B cell (primary cell): ENCODE measurements around the gene TTC28. TPM values are rescaled to one million over a fixed set of nuclear protein-coding genes. Genes with fewer than 3 reads are reported as not detected.

Source experiments
- ATAC-seq: fragments of 200-7000 bp; cut with Tn5 transposase; one replicate; pipeline ENCODE4 v1.10.0; 2021; ENCODE audit warnings: low read depth, mild to moderate bottlenecking, moderate number of reproducible peaks, moderate library complexity
- CTCF ChIA-PET: fragments of 350-600 bp; sonication (Branson Sonifier 250); formaldehyde crosslinking; loops from one replicate; lab custom pipeline; 2021; ENCODE audit warnings: antibody characterized with exemption, inconsistent platforms; lab: Charles Lee
- POLR2A ChIA-PET: fragments of 350-600 bp; sonication (Branson Sonifier 250); formaldehyde crosslinking; loops from one replicate; lab custom pipeline; 2021; ENCODE audit warnings: antibody characterized with exemption; lab: Charles Lee
- DNase-seq: peaks from one replicate; pipeline ENCODE4 v3.0.0; 2013
- H2AFZ ChIP-seq: 2 replicates; pipeline ENCODE4 v1.6.1; 2012; ENCODE audit warnings: mild to moderate bottlenecking, low read depth, low read length; ENCODE audit not compliant: insufficient read depth, poor library complexity, severe bottlenecking
- H3K27ac ChIP-seq, 2 donors: 1 replicate in 1 of 2; 2 replicates in 1 of 2; pipeline ENCODE4 v1.5.1; 2012 to 2013; ENCODE audit warnings: low read length in 2 of 2, mild to moderate bottlenecking in 2 of 2, moderate library complexity in 1 of 2
- H3K27me3 ChIP-seq, 4 experiments: fragments of 200-600 bp in 1 of 4; sonication (generic) in 1 of 4; replicated peaks in 1 of 4; 1 replicate in 2 of 4; 2 replicates in 2 of 4; pipeline versions ENCODE4 v1.6.1 to v1.7.0; 2013 to 2016; ENCODE audit warnings: low read length in 3 of 4, mild to moderate bottlenecking in 2 of 4, mixed read lengths in 1 of 4, moderate library complexity in 1 of 4; ENCODE audit not compliant: insufficient read depth in 4 of 4, control insufficient read depth in 3 of 4; ENCODE audit errors: control extremely low read depth in 1 of 4
- H3K36me3 ChIP-seq, 2 experiments: replicated peaks in 1 of 2; 1 replicate in 1 of 2; 2 replicates in 1 of 2; pipeline versions ENCODE4 v1.6.1 to v1.7.1; 2013; ENCODE audit warnings: low read length in 1 of 2; ENCODE audit not compliant: insufficient read depth in 2 of 2, control insufficient read depth in 1 of 2; ENCODE audit errors: control extremely low read depth in 1 of 2, extremely low read depth in 1 of 2
- H3K4me1 ChIP-seq, 2 donors: fragments of 200-600 bp in 1 of 2; sonication (generic) in 1 of 2; 1 replicate in 1 of 2; 2 replicates in 1 of 2; pipeline versions ENCODE4 v1.5.1 to v1.6.1; 2013 to 2017; ENCODE audit warnings: low read length in 2 of 2; ENCODE audit not compliant: control insufficient read depth in 2 of 2, insufficient read depth in 2 of 2
- H3K4me2 ChIP-seq: replicated peaks from 2 replicates; pipeline ENCODE3; 2012; ENCODE audit warnings: mild to moderate bottlenecking, low read depth, low read length; ENCODE audit not compliant: poor library complexity, severe bottlenecking
- H3K4me3 ChIP-seq, 5 experiments: fragments of 200-600 bp in 1 of 5; sonication (generic) in 1 of 5; 1 replicate in 3 of 5; 2 replicates in 2 of 5; pipeline versions ENCODE4 v1.5.1 to v1.7.0; 2011 to 2016; ENCODE audit warnings: low read length in 4 of 5, mild to moderate bottlenecking in 4 of 5, low read depth in 2 of 5, control low read depth in 1 of 5, moderate library complexity in 1 of 5; ENCODE audit not compliant: insufficient read depth in 1 of 5; ENCODE audit errors: control extremely low read depth in 1 of 5, extremely low read depth in 1 of 5
- H3K79me2 ChIP-seq: fragments of 200-600 bp; sonication (generic); one replicate; pipeline ENCODE4 v1.6.0; 2016; ENCODE audit warnings: low read length; ENCODE audit not compliant: control insufficient read depth, insufficient read depth
- H3K9ac ChIP-seq: fragments of 200-600 bp; sonication (generic); 2 replicates; pipeline ENCODE4 v1.6.1; 2017; ENCODE audit warnings: mild to moderate bottlenecking, low read length, moderate library complexity
- H3K9me3 ChIP-seq, 3 donors: one replicate each; pipeline versions ENCODE4 v1.6.1 to v1.7.1; 2013; ENCODE audit warnings: low read length in 2 of 3; ENCODE audit not compliant: control insufficient read depth in 2 of 3, insufficient read depth in 1 of 3; ENCODE audit errors: control extremely low read depth in 1 of 3
- H4K20me1 ChIP-seq: 2 replicates; pipeline ENCODE4 v1.6.0; 2012; ENCODE audit warnings: mild to moderate bottlenecking, low read length; ENCODE audit not compliant: insufficient read depth, control insufficient read depth, poor library complexity, severe bottlenecking
- H3K27ac Mint-ChIP-seq: one replicate; pipeline ENCODE4 v1.8.0; 2021; ENCODE audit warnings: mixed read lengths
- H3K27me3 Mint-ChIP-seq: one replicate; pipeline ENCODE4 v1.8.0; 2021; ENCODE audit warnings: mixed read lengths
- H3K4me1 Mint-ChIP-seq: one replicate; pipeline ENCODE4 v1.8.0; 2021; ENCODE audit warnings: mixed read lengths
- H3K4me3 Mint-ChIP-seq: one replicate; pipeline ENCODE4 v1.8.0; 2021; ENCODE audit warnings: mixed read lengths
- H3K9me3 Mint-ChIP-seq: one replicate; pipeline ENCODE4 v1.8.0; 2022; ENCODE audit warnings: mixed read lengths; ENCODE audit not compliant: insufficient read depth
- CTCF ChIP-seq: fragments of 200-600 bp; IDR thresholded peaks from one replicate; pipeline ENCODE4 v1.8.0; 2022; ENCODE audit warnings: antibody characterized with exemption, mild to moderate bottlenecking
- EZH2 ChIP-seq: IDR thresholded peaks from 2 replicates; pipeline ENCODE4 v1.6.1; 2012; ENCODE audit warnings: borderline replicate concordance, low read depth, mild to moderate bottlenecking, moderate library complexity, low read length; ENCODE audit not compliant: insufficient read depth, poor library complexity, severe bottlenecking
- WGBS: methylation state at CpG from one replicate; pipeline ENCODE4 v1.1.5; 2013; ENCODE audit warnings: missing lambda C conversion rate; ENCODE audit not compliant: insufficient coverage; 5-methylcytosine and 5-hydroxymethylcytosine counted together
- intact Hi-C: fragments of 100-400 bp; cut with micrococcal nuclease; formaldehyde crosslinking; loops from one replicate; pipeline ENCODE4 v1.10.0; 2022
- polyA plus RNA-seq: library from polyadenylated mRNA; depleted of rRNA; stranded (reverse); fragments of >200 nt; gene quantifications from 2 replicates; pipeline ENCODE4 v1.2.3, GENCODE V29; 2012
- total RNA-seq, 2 donors: library from RNA; stranded (reverse); fragments of 120-200 nt in 1 of 2; gene quantifications; 1 replicate in 1 of 2; 2 replicates in 1 of 2; pipeline versions ENCODE4 v1.2.3 to v1.2.4, GENCODE V29; 2013 to 2022

The TTC28 gene
- total and polyA plus RNA-seq, 2 donors (not counting 1 experiment from before 2014, with no cell fraction given): 4.5 to 7.3 TPM

GRCh38 chr22:28333088-28333487 is 346.6 kb downstream of the TTC28 start:
- ATAC-seq (no peak), DNase-seq (no peak)
- ChIA-PET POLR2A (no interaction called here), CTCF (interaction anchor here (0.5 kb wide), 1 partner anchor 156 kb away, joined by 4 read pairs; no protein-coding TSS in a partner anchor)
- Mint-ChIP-seq H3K4me1 (no peaks in the 10 kb centered on the region), H3K27ac (no peak overlapping the region), H3K27me3 (peaks cover 4% of the 10 kb centered on the region), H3K9me3 (peaks cover 2% of the 10 kb centered on the region), H3K4me3 (no peak overlapping the region)
- Histone ChIP-seq H3K27me3 (no peaks in the 10 kb centered on the region), H2AFZ (no peak overlapping the region), H3K4me1 (no peaks in the 10 kb centered on the region), H4K20me1 (no peaks in the 10 kb centered on the region), H3K36me3 (no peaks in the 10 kb centered on the region), H3K9me3 (no peaks in the 10 kb centered on the region), H3K79me2 (no peaks in the 10 kb centered on the region), H3K4me2 (no peak overlapping the region), H3K27ac (no peak overlapping the region), H3K9ac (no peak overlapping the region), H3K4me3 (no peak overlapping the region)
- intact Hi-C loops: no loop called here
- no CpG with 5 or more reads among the region's 1 CpG for WGBS
- TF ChIP-seq CTCF (no peak), EZH2 (no peak)

GRCh38 chr22:28332410-28332809 is 347.2 kb downstream of the TTC28 start:
- POLR2A ChIA-PET: no interaction called here

More at GRCh38 chr22:28332410-28332809, 347.2 kb downstream of the TTC28 start:
- H2AFZ ChIP-seq: no peak overlapping the region
- no peak overlapping the region for H3K4me2 ChIP-seq
- Mint-ChIP-seq H3K4me1 (no peaks in the 10 kb centered on the region), H3K9me3 (peaks cover 2% of the 10 kb centered on the region), H3K27ac (no peak overlapping the region), H3K27me3 (peaks cover 2% of the 10 kb centered on the region), H3K4me3 (no peak overlapping the region)
- no peaks in the 10 kb centered on the region for H4K20me1 ChIP-seq
- no peaks in the 10 kb centered on the region for H3K9me3 ChIP-seq
- DNase-seq: no peak
- CTCF ChIA-PET: no interaction called here
- TF ChIP-seq EZH2: no peak
- TF ChIP-seq CTCF: no peak
- no peak overlapping the region for H3K4me3 ChIP-seq
- H3K79me2 ChIP-seq: no peaks in the 10 kb centered on the region
- H3K27me3 ChIP-seq: no peaks in the 10 kb centered on the region
- intact Hi-C loops: no loop called here
- H3K4me1 ChIP-seq: no peaks in the 10 kb centered on the region
- whole genome bisulfite sequencing: no CpG with 5 or more reads among the region's 1 CpG
- H3K36me3 ChIP-seq: no peaks in the 10 kb centered on the region
- ATAC-seq: no peak
- no peak overlapping the region for H3K9ac ChIP-seq
- H3K27ac ChIP-seq: no peak overlapping the region
